Hepatocyte (in vitro differentiated cells): ENCODE data around the gene ZFTA. TPM values are rescaled to one million over a fixed set of nuclear protein-coding genes. Genes with fewer than 3 reads are reported as not detected.
"Not testable (repeated sequence)": the region's sequence is repeated elsewhere in the genome, so short reads cannot be mapped to it uniquely, and the experiment has no call there.

Experiments used
- DNase-seq: peaks from one replicate; pipeline ENCODE4 v3.0.0-alpha.2; 2016; ENCODE audit warnings: low spot score
- H2AFZ ChIP-seq: fragments of 200-600 bp; sonication (generic); 2 replicates; pipeline ENCODE4 v1.6.0; 2016; ENCODE audit warnings: antibody characterized with exemption, mild to moderate bottlenecking
- H3K27ac ChIP-seq: fragments of 200-600 bp; sonication (generic); 2 replicates; pipeline ENCODE4 v1.5.1; 2016; ENCODE audit warnings: mild to moderate bottlenecking
- H3K27me3 ChIP-seq: fragments of 200-600 bp; sonication (generic); 2 replicates; pipeline ENCODE4 v1.6.1; 2016
- H3K36me3 ChIP-seq: fragments of 200-600 bp; sonication (generic); replicated peaks from 2 replicates; pipeline ENCODE4 v1.5.1; 2016; ENCODE audit warnings: low read depth; ENCODE audit not compliant: insufficient read depth
- H3K4me1 ChIP-seq: fragments of 200-600 bp; sonication (generic); 2 replicates; pipeline ENCODE4 v1.5.1; 2016; ENCODE audit warnings: mild to moderate bottlenecking, moderate library complexity; ENCODE audit not compliant: insufficient read depth
- H3K4me2 ChIP-seq: fragments of 200-600 bp; sonication (generic); 2 replicates; pipeline ENCODE4 v1.6.0; 2016
- H3K4me3 ChIP-seq: fragments of 200-600 bp; sonication (generic); 2 replicates; pipeline ENCODE4 v1.5.1; 2016; ENCODE audit warnings: mild to moderate bottlenecking
- H3K79me2 ChIP-seq: fragments of 200-600 bp; sonication (generic); 2 replicates; pipeline ENCODE4 v1.6.0; 2017; ENCODE audit warnings: mild to moderate bottlenecking
- H3K9me2 ChIP-seq: fragments of 200-600 bp; sonication (generic); replicated peaks from 2 replicates; pipeline ENCODE4 v1.6.0; 2017; ENCODE audit warnings: mild to moderate bottlenecking; ENCODE audit not compliant: insufficient read depth
- H3K9me3 ChIP-seq: fragments of 200-600 bp; sonication (generic); 2 replicates; pipeline ENCODE4 v1.5.1; 2016; ENCODE audit warnings: low read depth, mild to moderate bottlenecking
- H4K20me1 ChIP-seq: fragments of 200-600 bp; sonication (generic); 2 replicates; pipeline ENCODE4 v1.6.0; 2016; ENCODE audit warnings: mild to moderate bottlenecking; ENCODE audit not compliant: insufficient read depth, poor library complexity, severe bottlenecking
- CTCF ChIP-seq: fragments of 200-600 bp; sonication (generic); IDR thresholded peaks from 2 replicates; pipeline ENCODE4 v1.5.1; 2016; ENCODE audit warnings: antibody characterized with exemption, mild to moderate bottlenecking; ENCODE audit not compliant: poor library complexity
- EZH2 ChIP-seq: fragments of 200-600 bp; sonication (generic); IDR thresholded peaks from 2 replicates; pipeline ENCODE4 v1.6.1; 2016; ENCODE audit warnings: antibody characterized with exemption, mild to moderate bottlenecking, borderline replicate concordance
- EZH2phosphoT487 ChIP-seq: fragments of 200-600 bp; sonication (generic); IDR thresholded peaks from one replicate; pipeline ENCODE4 v1.6.1; 2018; ENCODE audit warnings: antibody characterized with exemption, mild to moderate bottlenecking, low read depth, moderate library complexity; ENCODE audit not compliant: unreplicated experiment, severe bottlenecking
- WGBS: methylation state at CpG from one replicate; pipeline ENCODE4 v1.1.6; 2016; ENCODE audit warnings: low lambda C conversion rate; ENCODE audit errors: missing lambda C conversion rate; 5-methylcytosine and 5-hydroxymethylcytosine counted together
- polyA plus RNA-seq: library from polyadenylated mRNA; unstranded; fragments of >200 nt; fragmentation: Nextera tagmentation; extraction: Ambion mirVana; gene quantifications from 2 replicates; pipeline ENCODE4 v1.2.1, GENCODE V29; 2016
- total RNA-seq: library from RNA; depleted of rRNA; stranded (reverse); fragments of >200 nt; gene quantifications from 2 replicates; pipeline ENCODE4 v1.2.3, GENCODE V29; 2014

Gene ZFTA
- total and polyA plus RNA-seq, 2 experiments from 2014 or later, result 14.7 to 44.1 TPM

DNA sequence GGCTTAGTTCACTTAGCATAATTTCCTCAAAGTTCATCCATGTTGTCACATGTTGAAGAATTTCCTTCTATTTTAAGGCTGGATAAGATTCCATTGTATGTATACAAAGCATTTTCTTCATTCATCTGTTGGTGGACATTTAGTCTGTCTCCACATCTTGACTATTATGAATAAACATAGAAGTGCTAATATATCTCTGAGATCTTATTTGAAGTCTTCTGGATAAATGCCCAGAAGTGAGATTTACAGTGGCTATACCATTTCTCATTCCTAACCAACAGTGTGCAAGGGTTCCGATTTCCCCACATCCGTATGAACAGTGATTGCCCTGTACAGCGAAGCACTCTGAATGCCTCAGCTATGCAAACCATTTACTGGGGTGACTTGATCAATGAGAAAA lies 6.6 kb upstream of the ZFTA start:
- TF ChIP-seq EZH2, result no peak
- no peak for TF ChIP-seq CTCF
- no peak for TF ChIP-seq EZH2phosphoT487
- no peak overlapping the region for H3K27ac ChIP-seq
- 89% methylated on average over 3 of the region's 3 CpGs for WGBS
- no peak overlapping the region for H2AFZ ChIP-seq
- no peaks in the 10 kb centered on the region for H3K9me2 ChIP-seq
- H3K79me2 ChIP-seq, result no peaks in the 10 kb centered on the region
- H3K27me3 ChIP-seq, result peaks cover 2% of the 10 kb centered on the region
- H3K4me3 ChIP-seq, result no peak overlapping the region
- H3K36me3 ChIP-seq, result no peaks in the 10 kb centered on the region
- no peak for DNase-seq
- no peak overlapping the region for H3K4me2 ChIP-seq
- H4K20me1 ChIP-seq, result no peaks in the 10 kb centered on the region
- H3K4me1 ChIP-seq, result peaks cover 5% of the 10 kb centered on the region
- no peaks in the 10 kb centered on the region for H3K9me3 ChIP-seq

DNA sequence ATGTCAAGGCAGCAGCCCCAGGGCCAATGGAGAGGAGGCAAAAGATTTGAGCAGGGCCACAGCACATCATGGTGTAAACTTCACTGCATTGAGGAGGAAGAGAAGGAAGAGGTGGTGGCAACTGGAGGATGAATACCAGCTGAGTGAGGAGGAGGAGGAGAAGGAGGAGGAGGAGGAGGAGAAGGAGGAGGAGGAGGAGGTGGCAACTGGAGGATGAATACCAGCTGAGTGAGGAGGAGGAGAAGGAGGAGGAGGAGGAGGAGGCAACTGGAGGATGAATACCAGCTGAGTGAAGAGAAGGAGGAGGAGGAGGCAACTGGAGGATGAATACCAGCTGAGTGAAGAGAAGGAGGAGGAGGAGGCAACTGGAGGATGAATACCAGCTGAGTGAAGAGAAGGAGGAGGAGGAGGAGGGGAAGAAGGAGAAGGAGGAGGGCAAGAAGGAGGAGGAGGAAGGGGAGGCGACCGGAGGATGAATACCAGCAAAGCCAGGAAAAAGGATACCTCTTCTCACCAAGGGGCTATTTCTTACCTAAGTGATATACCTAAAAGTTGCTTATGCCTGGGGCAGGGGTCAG lies 3.3 kb upstream of the ZFTA start:
- H3K9me2 ChIP-seq, H3K27me3 ChIP-seq, H3K27ac ChIP-seq, H3K4me2 ChIP-seq, H2AFZ ChIP-seq, DNase-seq, H3K9me3 ChIP-seq, H3K36me3 ChIP-seq, H3K4me3 ChIP-seq: not testable (repeated sequence)
- WGBS, result 69% methylated on average over 2 of the region's 2 CpGs
- Histone ChIP-seq H3K79me2 (peaks cover 20% of the 10 kb centered on the region), H3K4me1 (peaks cover 16% of the 10 kb centered on the region), H4K20me1 (peaks cover 11% of the 10 kb centered on the region)

DNA sequence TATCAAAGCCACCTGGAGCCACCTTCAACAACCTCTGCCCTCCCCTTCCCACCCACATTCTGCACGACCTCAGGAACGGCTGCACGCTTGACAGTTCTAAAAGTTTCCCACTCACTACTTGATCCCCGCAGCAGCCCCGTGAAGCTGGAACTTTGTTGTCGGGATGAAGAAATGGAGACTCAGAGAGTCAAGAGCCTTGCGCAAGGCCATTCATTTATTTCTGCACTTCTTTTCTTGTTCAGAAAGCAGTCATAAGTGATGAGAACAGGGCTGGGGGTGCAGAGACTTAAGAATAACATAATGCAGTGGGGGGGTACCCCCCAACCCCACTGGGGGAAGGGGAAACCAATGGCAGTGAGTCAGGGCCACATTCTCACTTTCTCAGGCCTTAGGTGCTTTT lies 2.2 kb upstream of the ZFTA start:
- TF ChIP-seq CTCF (no peak), EZH2phosphoT487 (no peak), EZH2 (no peak)

DNA sequence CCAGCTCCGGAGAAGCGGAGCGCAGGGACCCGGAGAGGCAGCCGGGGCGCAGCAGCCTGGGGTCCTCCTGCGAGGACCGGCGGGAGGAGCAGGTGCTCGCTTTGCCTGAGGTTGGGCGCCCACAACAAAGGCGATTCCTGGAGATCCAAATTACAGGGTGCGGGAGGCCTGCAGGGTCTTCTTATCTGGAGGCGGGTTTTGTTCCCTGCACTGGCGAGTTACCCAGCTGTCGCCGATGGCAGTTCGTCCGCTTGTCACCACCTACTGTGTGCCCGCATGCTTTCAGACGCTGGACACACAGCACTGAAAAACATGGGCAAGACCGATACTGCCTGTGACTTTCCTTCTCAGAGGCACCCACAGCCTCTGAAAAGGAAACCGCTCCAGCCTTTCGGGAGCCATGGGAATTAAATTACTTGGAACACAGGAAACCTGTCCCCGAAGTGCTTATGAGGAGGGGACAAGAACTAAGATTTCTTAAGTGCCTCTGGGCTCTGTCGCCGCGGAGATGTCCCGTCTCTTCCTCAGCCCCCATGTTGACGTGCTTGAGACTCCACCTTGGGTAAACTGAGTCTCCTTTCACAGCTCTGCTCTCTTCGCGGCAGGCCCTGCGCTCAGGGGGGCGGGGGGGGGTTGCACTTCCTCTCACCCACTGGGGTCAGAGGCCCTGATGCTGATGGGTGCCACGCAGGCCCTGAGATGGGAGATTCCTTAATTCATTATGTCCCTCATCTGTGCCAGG lies 1.3 kb upstream of the ZFTA start:
- 8% methylated on average over 35 of the region's 35 CpGs for WGBS
- Histone ChIP-seq H3K4me1 (peaks cover 34% of the 10 kb centered on the region), H4K20me1 (peaks cover 28% of the 10 kb centered on the region), H3K9me2 (no peaks in the 10 kb centered on the region), H3K27ac (peak overlapping the region; percentile 86), H3K4me2 (peak overlapping the region; percentile 100), H3K36me3 (no peaks in the 10 kb centered on the region), H3K4me3 (peak overlapping the region; percentile 99), H3K9me3 (no peaks in the 10 kb centered on the region), H3K79me2 (peaks cover 37% of the 10 kb centered on the region), H3K27me3 (peaks cover 2% of the 10 kb centered on the region), H2AFZ (peak overlapping the region; percentile 86)
- TF ChIP-seq EZH2phosphoT487 (no peak), EZH2 (no peak)
- DNase-seq, result peak; percentile 40

More for the DNA sequence above, 2.2 kb upstream of the ZFTA start:
- 79% methylated on average over 7 of the region's 7 CpGs for WGBS
- Histone ChIP-seq H4K20me1 (peaks cover 20% of the 10 kb centered on the region), H3K4me2 (no peak overlapping the region), H3K27me3 (peaks cover 2% of the 10 kb centered on the region), H2AFZ (no peak overlapping the region), H3K4me3 (no peak overlapping the region), H3K79me2 (peaks cover 29% of the 10 kb centered on the region), H3K9me2 (no peaks in the 10 kb centered on the region), H3K36me3 (no peaks in the 10 kb centered on the region), H3K4me1 (peaks cover 25% of the 10 kb centered on the region), H3K9me3 (no peaks in the 10 kb centered on the region), H3K27ac (no peak overlapping the region)
- DNase-seq, result no peak
